AG04449 (cell line): Measurements from ENCODE around the gene NEMP1.
"Not testable (repeated sequence)": the region's sequence is repeated elsewhere in the genome, so short reads cannot be mapped to it uniquely, and the experiment has no call there.

Experiments
- CTCF ChIA-PET: fragments of 350-600 bp; formaldehyde crosslinking; extraction: SDS; loops from one replicate; lab custom pipeline; 2021; ENCODE audit warnings: antibody characterized with exemption; lab: Yijun Ruan, JAX
- POLR2A ChIA-PET: fragments of 400-600, 350-600 bp; formaldehyde crosslinking; extraction: SDS; loops from one replicate; lab custom pipeline; 2020; ENCODE audit warnings: antibody characterized with exemption, inconsistent platforms; lab: Yijun Ruan, JAX
- DNase-seq: peaks from one replicate; pipeline ENCODE4 v3.0.0-alpha.2; 2010; ENCODE audit warnings: low read depth, low spot score
- H3K4me3 ChIP-seq: 2 replicates; pipeline ENCODE4 v1.5.1; 2011; ENCODE audit warnings: low read depth, mild to moderate bottlenecking, control low read depth, low read length
- TF ChIP-seq, protein P1 (sequence below): IDR thresholded peaks from one replicate; pipeline ENCODE4 v1.5.1; 2011; ENCODE audit warnings: mild to moderate bottlenecking, moderate library complexity, low read length, control low read depth, inconsistent platforms; ENCODE audit not compliant: insufficient read depth; ENCODE audit errors: missing control alignments

Gene NEMP1

GRCh38 chr12:57025196-57025595 is 53.4 kb downstream of the NEMP1 start:
- H3K4me3 ChIP-seq = no peak overlapping the region
- ChIA-PET CTCF (interaction anchor here (0.9 to 3.8 kb wide), 7 partner anchors 9 to 40 kb away, joined by 3 to 25 read pairs (median 5); partner anchors contain the start of genes TAC3 and ZBTB39), POLR2A (no interaction called here)
- no peak for DNase-seq
- TF ChIP-seq, protein P1, sequence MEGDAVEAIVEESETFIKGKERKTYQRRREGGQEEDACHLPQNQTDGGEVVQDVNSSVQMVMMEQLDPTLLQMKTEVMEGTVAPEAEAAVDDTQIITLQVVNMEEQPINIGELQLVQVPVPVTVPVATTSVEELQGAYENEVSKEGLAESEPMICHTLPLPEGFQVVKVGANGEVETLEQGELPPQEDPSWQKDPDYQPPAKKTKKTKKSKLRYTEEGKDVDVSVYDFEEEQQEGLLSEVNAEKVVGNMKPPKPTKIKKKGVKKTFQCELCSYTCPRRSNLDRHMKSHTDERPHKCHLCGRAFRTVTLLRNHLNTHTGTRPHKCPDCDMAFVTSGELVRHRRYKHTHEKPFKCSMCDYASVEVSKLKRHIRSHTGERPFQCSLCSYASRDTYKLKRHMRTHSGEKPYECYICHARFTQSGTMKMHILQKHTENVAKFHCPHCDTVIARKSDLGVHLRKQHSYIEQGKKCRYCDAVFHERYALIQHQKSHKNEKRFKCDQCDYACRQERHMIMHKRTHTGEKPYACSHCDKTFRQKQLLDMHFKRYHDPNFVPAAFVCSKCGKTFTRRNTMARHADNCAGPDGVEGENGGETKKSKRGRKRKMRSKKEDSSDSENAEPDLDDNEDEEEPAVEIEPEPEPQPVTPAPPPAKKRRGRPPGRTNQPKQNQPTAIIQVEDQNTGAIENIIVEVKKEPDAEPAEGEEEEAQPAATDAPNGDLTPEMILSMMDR = no peak

DNA sequence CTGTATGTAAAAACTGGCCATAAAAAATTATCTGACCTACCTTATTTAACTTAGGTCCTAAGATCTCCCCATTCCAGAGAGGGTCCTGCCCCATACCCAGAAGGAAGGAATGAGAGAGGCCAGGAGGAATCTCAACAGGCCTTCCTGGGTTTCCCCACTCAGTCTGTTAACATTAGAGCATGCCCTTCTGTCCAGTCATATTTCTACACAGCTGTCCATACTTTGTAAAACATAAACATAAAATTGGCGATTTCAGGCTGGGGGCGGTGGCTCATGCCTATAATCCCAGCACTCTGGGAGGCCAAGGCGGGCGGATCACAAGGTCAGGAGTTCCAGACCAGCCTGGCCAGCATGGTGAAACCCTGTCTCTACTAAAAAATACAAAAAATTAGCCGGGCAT is 56.3 kb downstream of the NEMP1 start:
- H3K4me3 ChIP-seq, POLR2A ChIA-PET, DNase-seq: not testable (repeated sequence)
- CTCF ChIA-PET = interaction anchor here (0.8 to 10.3 kb wide), 5 partner anchors 10 to 38 kb away, joined by 3 to 134 read pairs (median 4); partner anchors contain the start of gene ZBTB39

GRCh38 chr12:57019983-57020719 is 58.4 kb downstream of the NEMP1 start:
- ChIA-PET CTCF (interaction anchor here (1.0 to 10.3 kb wide), 5 partner anchors 9 to 43 kb away, joined by 3 to 134 read pairs (median 17); partner anchors contain the start of gene ZBTB39), POLR2A (no interaction called here)
- no peak overlapping the region for H3K4me3 ChIP-seq
- no peak for DNase-seq
- TF ChIP-seq, protein P1 = no peak

DNA sequence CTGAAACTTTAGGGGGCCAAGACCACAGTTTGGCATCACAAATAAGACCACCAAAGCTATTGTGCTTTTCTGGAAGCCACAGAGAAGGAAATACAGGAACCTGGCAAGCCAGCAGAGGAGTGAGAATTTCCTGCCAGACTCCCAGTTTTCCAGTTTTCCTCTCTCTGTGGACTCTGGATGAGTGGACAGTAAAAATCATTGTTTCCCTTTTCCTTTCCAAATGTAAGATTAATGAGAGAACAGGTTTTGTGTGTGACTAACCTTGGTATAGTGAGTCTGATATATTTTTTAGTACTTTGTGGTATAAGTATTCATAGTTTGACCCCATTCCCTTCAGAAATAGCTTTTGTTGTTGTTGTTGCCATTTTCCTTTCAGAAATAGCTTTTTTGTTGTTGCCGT is 59.7 kb downstream of the NEMP1 start:
- no peak for DNase-seq
- POLR2A ChIA-PET = no interaction called here
- CTCF ChIA-PET = interaction anchor here (1.0 to 10.3 kb wide), 8 partner anchors 8 to 105 kb away, joined by 3 to 134 read pairs (median 8); partner anchors contain the start of genes MYO1A and ZBTB39
- TF ChIP-seq, protein P1 = no peak
- no peak overlapping the region for H3K4me3 ChIP-seq

GRCh38 chr12:57018353-57018752 is 60.2 kb downstream of the NEMP1 start:
- DNase-seq, H3K4me3 ChIP-seq, POLR2A ChIA-PET: not testable (repeated sequence)
- CTCF ChIA-PET = interaction anchor here (1.1 to 10.3 kb wide), 7 partner anchors 8 to 106 kb away, joined by 4 to 134 read pairs (median 10); partner anchors contain the start of genes MYO1A and ZBTB39

GRCh38 chr12:57016348-57016747 is 62.2 kb downstream of the NEMP1 start, which contains the start of gene TAC3:
TAC3 (minus strand) TSS chr12:57016529; CDS start chr12:57015797, 732 bp downstream.
- DNase-seq = no peak
- ChIA-PET POLR2A (no interaction called here), CTCF (interaction anchor here (0.9 to 10.3 kb wide), 7 partner anchors 10 to 47 kb away, joined by 3 to 134 read pairs (median 9); partner anchors contain the start of gene ZBTB39)
- no peak within 1 kb of the TSS for H3K4me3 ChIP-seq
- TF ChIP-seq, protein P1 = no peak
